Measurements from ENCODE around the gene TAF1B. TPM values are rescaled to one million over a fixed set of nuclear protein-coding genes. Genes with fewer than 3 reads are reported as not detected.

The TAF1B gene
- total RNA-seq, 2 experiments from 2014 or later = 49.4 to 54.7 TPM

GRCh38 chr2:9968553-9969497 lies 125.6 kb downstream of the TAF1B start:
- Mint-ChIP-seq H3K4me1 (peaks cover 38% of the 10 kb centered on the region), H3K4me3 (no peak overlapping the region), H3K27ac (no peak overlapping the region), H3K36me3 (ENCODE audit: low read depth) (peaks cover 7% of the 10 kb centered on the region), H3K27me3 (no peaks in the 10 kb centered on the region), H3K9me3 (no peaks in the 10 kb centered on the region)
- CTCF ChIA-PET = interaction anchor here (4.7 kb wide), 1 partner anchor 16 kb away, joined by 28 read pairs; no protein-coding TSS in a partner anchor
- POLR2A ChIA-PET = interaction anchor here (1.3 to 1.4 kb wide), 2 partner anchors 11 to 15 kb away, joined by 3 read pairs; no protein-coding TSS in a partner anchor
- no peak for DNase-seq

DNA sequence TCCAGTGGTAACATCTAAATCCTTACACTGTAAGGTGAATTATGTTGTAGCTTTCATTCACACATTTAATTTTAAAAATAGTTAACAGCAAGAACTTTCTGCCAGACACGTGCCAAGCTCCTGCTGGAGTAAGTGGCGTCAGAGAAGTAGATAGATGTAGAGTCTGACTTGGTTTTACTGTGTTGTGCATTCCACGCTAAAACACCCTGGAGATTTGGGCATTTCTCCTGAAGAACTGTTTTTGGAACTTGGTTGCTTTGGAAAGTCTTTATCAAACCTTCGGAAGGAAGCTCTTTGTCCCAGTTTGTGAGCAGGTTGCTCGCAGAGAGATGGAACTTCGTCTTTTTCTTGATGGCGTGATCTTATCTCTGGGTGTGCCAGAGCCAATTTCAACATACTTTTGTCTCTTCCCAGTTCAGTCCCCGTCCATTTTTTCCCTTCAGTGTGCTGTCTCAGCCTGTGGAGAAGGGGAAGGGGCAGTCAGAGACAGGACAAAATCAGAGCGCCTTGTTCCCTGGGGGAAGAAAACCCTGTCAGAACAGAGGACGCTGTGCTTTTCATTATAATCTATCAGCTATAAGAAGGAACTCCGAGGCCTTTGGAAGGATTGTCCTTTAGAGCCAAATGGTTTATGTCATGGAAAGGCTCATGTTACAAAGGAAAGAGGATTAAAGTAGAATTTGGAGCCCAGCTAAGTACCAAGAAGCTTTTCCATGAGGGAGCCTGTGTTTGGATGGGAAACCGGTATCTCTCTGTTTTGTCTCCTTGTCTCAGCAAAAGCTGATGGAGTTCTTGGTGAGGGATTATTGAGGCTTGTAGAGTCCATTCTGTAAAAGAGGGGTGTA lies 127.1 kb downstream of the TAF1B start:
- H3K4me3 Mint-ChIP-seq = no peak overlapping the region
- no peaks in the 10 kb centered on the region for H3K9me3 Mint-ChIP-seq
- H3K27me3 Mint-ChIP-seq = no peaks in the 10 kb centered on the region
- no peak overlapping the region for H3K27ac Mint-ChIP-seq
- CTCF ChIA-PET = interaction anchor here (0.7 to 3.3 kb wide), 3 partner anchors 10 to 15 kb away, joined by 3 to 27 read pairs (median 3); no protein-coding TSS in a partner anchor
- peaks cover under 1% of the 10 kb centered on the region for H3K36me3 Mint-ChIP-seq (ENCODE audit: low read depth)
- no peak for DNase-seq
- POLR2A ChIA-PET = interaction anchor here (1.3 to 2.0 kb wide), 3 partner anchors 9 to 127 kb away, joined by 3 to 6 read pairs (median 3); partner anchors contain the start of gene TAF1B
- H3K4me1 Mint-ChIP-seq = peaks cover 30% of the 10 kb centered on the region

- H3K4me1 Mint-ChIP-seq = peaks cover 30% of the 10 kb centered on the region
Measured at GRCh38 chr2:9971105-9971818, 128.0 kb downstream of the TAF1B start.

GRCh38 chr2:9971890-9972289 lies 128.6 kb downstream of the TAF1B start:
- ChIA-PET CTCF (interaction anchor here (1.1 to 3.3 kb wide), 5 partner anchors 10 to 100 kb away, joined by 3 to 27 read pairs (median 5); no protein-coding TSS in a partner anchor), POLR2A (interaction anchor here (1.1 to 2.0 kb wide), 2 partner anchors 13 to 129 kb away, joined by 3 to 6 read pairs; partner anchors contain the start of gene TAF1B)
- Mint-ChIP-seq H3K9me3 (no peaks in the 10 kb centered on the region), H3K4me3 (no peak overlapping the region), H3K36me3 (ENCODE audit: low read depth) (peaks cover 4% of the 10 kb centered on the region), H3K27me3 (no peaks in the 10 kb centered on the region), H3K4me1 (peaks cover 31% of the 10 kb centered on the region), H3K27ac (no peak overlapping the region)
- DNase-seq = no peak

More at GRCh38 chr2:9971105-9971818, 128.0 kb downstream of the TAF1B start:
- Mint-ChIP-seq H3K27ac (no peak overlapping the region), H3K27me3 (no peaks in the 10 kb centered on the region), H3K9me3 (no peaks in the 10 kb centered on the region), H3K36me3 (ENCODE audit: low read depth) (no peaks in the 10 kb centered on the region), H3K4me3 (no peak overlapping the region)
- CTCF ChIA-PET = interaction anchor here (1.1 to 3.3 kb wide), 6 partner anchors 9 to 101 kb away, joined by 3 to 27 read pairs (median 4); no protein-coding TSS in a partner anchor
- POLR2A ChIA-PET = interaction anchor here (1.1 to 2.0 kb wide), 2 partner anchors 13 to 128 kb away, joined by 3 to 6 read pairs; partner anchors contain the start of gene TAF1B
- no peak for DNase-seq

DNA sequence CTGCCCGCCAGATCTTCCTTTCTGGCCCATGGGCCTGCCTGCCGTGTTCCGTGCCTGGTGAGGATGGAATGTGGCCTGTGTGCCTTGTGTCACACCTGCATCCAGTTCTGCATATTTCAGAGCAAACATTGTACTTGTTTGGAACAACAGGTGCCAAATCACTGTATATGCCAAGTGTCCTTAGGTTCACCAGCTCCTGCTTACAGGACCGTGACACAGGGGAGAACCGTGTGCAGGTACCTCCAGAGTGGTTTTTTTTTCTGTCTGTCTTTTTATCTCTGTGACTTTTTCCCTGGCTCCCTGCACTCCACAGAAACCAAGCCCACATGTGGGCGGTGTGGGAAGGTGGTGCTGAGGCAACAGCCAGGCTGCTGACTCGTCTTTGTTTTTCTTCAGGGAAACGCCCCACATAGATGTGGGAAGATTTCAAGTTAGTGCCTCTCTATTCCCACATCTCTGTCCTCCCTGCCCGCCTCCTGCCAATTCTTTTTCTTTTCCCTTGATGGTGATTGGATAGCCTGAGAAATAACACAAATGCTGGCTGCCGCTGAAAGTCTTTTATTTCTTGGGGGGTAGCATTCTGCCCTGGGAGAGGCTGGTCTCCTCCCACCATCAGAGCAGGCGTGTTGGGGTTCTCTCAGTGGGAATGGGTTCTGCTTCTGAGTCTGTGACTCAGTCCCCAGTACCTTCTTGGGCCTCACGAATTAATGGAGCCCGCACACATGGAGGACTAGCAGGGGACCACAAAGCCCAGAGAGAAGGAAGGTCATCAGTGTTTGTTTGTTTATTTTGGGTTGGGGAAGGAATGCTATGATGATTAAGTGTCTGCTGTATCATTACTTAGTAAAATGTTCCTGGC lies 129.6 kb downstream of the TAF1B start:
- Mint-ChIP-seq H3K27me3 (no peaks in the 10 kb centered on the region), H3K4me3 (no peak overlapping the region), H3K9me3 (no peaks in the 10 kb centered on the region), H3K4me1 (peaks cover 23% of the 10 kb centered on the region), H3K27ac (no peak overlapping the region), H3K36me3 (ENCODE audit: low read depth) (peaks cover 5% of the 10 kb centered on the region)
- POLR2A ChIA-PET = interaction anchor here (2.0 kb wide), 1 partner anchor 129 kb away, joined by 6 read pairs; the partner anchor contains the start of gene TAF1B
- no peak for DNase-seq
- CTCF ChIA-PET = interaction anchor here (0.6 to 3.3 kb wide), 6 partner anchors 11 to 413 kb away, joined by 3 to 27 read pairs (median 6); no protein-coding TSS in a partner anchor

GRCh38 chr2:9973690-9974089 lies 130.4 kb downstream of the TAF1B start:
- Mint-ChIP-seq H3K27ac (no peak overlapping the region), H3K27me3 (peaks cover 4% of the 10 kb centered on the region), H3K4me1 (peaks cover 24% of the 10 kb centered on the region), H3K9me3 (peaks cover 3% of the 10 kb centered on the region), H3K4me3 (no peak overlapping the region), H3K36me3 (ENCODE audit: low read depth) (peaks cover 9% of the 10 kb centered on the region)
- CTCF ChIA-PET = interaction anchor here (2.7 kb wide), 1 partner anchor 10 kb away, joined by 17 read pairs; no protein-coding TSS in a partner anchor
- DNase-seq = no peak
- POLR2A ChIA-PET = no interaction called here

DNA sequence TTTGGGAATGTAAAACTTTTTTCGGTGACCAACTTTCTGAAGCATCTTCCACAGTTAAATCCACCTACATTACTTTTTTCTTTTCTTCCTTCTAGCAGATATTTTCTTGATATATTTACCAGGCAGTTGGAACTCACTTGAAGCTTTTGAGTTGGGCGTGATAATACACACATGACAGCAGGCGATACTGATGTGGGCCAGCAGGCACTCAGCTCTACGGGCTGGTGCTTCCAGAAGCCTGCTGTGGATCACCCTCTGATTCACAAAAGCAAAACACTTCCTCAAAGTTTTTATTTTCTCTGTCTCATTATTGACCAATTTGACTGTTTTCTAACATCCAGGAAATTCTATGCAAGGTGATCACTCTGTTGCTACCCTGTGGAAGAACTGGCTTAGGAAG lies 131.1 kb downstream of the TAF1B start:
- no peak for DNase-seq
- no peak overlapping the region for H3K4me3 Mint-ChIP-seq
- CTCF ChIA-PET = interaction anchor here (1.1 to 2.7 kb wide), 2 partner anchors 10 to 159 kb away, joined by 3 to 17 read pairs; no protein-coding TSS in a partner anchor
- H3K27ac Mint-ChIP-seq = no peak overlapping the region
- peaks cover 4% of the 10 kb centered on the region for H3K27me3 Mint-ChIP-seq
- POLR2A ChIA-PET = interaction anchor here (1.2 kb wide), 1 partner anchor 131 kb away, joined by 3 read pairs; the partner anchor contains the start of gene TAF1B
- H3K9me3 Mint-ChIP-seq = peaks cover 3% of the 10 kb centered on the region
- peaks cover 24% of the 10 kb centered on the region for H3K4me1 Mint-ChIP-seq
- H3K36me3 Mint-ChIP-seq (ENCODE audit: low read depth) = peaks cover 9% of the 10 kb centered on the region

DNA sequence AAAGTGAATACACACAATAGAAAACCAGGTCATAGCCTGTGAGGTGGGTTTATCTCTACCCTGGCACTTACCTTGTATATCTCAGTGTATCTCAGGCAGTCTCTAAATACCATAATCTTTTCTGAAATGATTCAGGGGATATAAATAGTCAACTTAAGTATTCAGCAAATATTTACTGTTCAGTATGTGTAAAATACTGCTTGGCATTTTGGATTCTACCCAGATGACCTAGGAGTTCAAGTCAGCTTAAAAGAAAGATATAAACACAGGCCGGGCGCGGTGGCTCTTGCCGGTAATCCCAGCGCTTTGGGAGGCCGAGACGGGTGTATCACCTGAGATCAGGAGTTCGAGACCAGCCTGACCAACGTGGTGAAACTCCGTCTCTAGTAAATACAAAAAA lies 132.1 kb downstream of the TAF1B start:
- POLR2A ChIA-PET = interaction anchor here (1.2 kb wide), 1 partner anchor 132 kb away, joined by 3 read pairs; the partner anchor contains the start of gene TAF1B
- Mint-ChIP-seq H3K27ac (no peak overlapping the region), H3K27me3 (peaks cover 5% of the 10 kb centered on the region), H3K4me3 (no peak overlapping the region), H3K9me3 (peaks cover 3% of the 10 kb centered on the region), H3K4me1 (peaks cover 29% of the 10 kb centered on the region), H3K36me3 (ENCODE audit: low read depth) (peaks cover 9% of the 10 kb centered on the region)
- CTCF ChIA-PET = interaction anchor here (1.1 to 2.7 kb wide), 2 partner anchors 9 to 160 kb away, joined by 3 to 17 read pairs; no protein-coding TSS in a partner anchor
- no peak for DNase-seq

DNA sequence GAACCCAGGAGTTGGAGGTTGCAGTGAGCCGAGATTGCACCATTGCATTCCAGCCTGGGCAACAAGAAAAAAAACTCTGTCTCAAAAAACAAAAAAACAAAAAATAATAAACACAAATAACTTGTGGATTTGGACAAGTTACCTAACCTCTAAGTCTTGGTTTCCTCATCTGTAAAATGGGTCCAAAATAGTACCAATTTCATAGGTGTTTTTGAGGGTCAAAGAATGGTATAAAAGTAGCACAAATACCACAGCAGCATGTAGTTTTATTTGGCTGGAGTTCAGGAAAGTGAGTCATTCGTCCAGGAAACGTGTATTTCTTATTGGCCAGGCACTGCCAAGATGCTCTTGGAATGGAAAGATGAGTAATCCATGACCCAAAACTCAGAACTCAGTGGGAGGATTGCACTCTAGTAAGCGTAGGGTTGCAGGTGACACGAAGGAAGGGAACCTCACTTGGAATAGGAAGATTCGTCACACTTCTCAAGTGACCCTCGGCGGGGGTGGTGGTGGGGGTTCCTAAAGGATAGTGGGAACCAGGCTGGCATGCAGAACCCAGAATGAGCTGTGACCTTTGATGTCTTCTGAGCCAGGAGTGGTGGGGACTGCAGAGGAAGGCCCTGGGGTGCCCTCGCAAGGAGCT lies 132.7 kb downstream of the TAF1B start:
- Mint-ChIP-seq H3K27me3 (peaks cover 10% of the 10 kb centered on the region), H3K36me3 (ENCODE audit: low read depth) (peaks cover 9% of the 10 kb centered on the region), H3K9me3 (peaks cover 3% of the 10 kb centered on the region), H3K4me1 (peaks cover 35% of the 10 kb centered on the region), H3K4me3 (no peak overlapping the region), H3K27ac (no peak overlapping the region)
- no peak for DNase-seq
- ChIA-PET CTCF (interaction anchor here (0.7 to 2.7 kb wide), 2 partner anchors 8 kb away, joined by 3 to 17 read pairs; no protein-coding TSS in a partner anchor), POLR2A (no interaction called here)

GRCh38 chr2:9979977-9980376 lies 136.7 kb downstream of the TAF1B start:
- Mint-ChIP-seq H3K27ac (no peak overlapping the region), H3K9me3 (peaks cover 3% of the 10 kb centered on the region), H3K36me3 (ENCODE audit: low read depth) (peaks cover 9% of the 10 kb centered on the region), H3K4me1 (peaks cover 37% of the 10 kb centered on the region), H3K27me3 (peaks cover 16% of the 10 kb centered on the region), H3K4me3 (no peak overlapping the region)
- ChIA-PET CTCF (interaction anchor here (0.7 to 1.3 kb wide), 4 partner anchors 69 to 181 kb away, joined by 3 to 6 read pairs (median 4); no protein-coding TSS in a partner anchor), POLR2A (interaction anchor here (0.9 to 1.2 kb wide), 2 partner anchors 10 to 63 kb away, joined by 3 read pairs; partner anchors contain the start of gene KLF11)
- DNase-seq = no peak
